AG08396 (cell line): Measurements from ENCODE around the gene SRP68.
A peak's percentile ranks its signal among the peaks of the same experiment; 100 is the strongest.

Source experiments
- DNase-seq: peaks from one replicate; pipeline ENCODE4 v3.0.0; 2012; ENCODE audit warnings: low spot score, mixed read lengths

The SRP68 gene

GRCh38 chr17:76072148-76072858, at the start of gene SRP68:
TSS of gene SRP68 (minus strand) at chr17:76072517. CDS start at chr17:76072491, 26 bp downstream.
- DNase-seq, result peak; percentile 99

- DNase-seq, result peak; percentile 44
Measured at GRCh38 chr17:76121932-76122430, 49.7 kb upstream of the SRP68 start.

DNA sequence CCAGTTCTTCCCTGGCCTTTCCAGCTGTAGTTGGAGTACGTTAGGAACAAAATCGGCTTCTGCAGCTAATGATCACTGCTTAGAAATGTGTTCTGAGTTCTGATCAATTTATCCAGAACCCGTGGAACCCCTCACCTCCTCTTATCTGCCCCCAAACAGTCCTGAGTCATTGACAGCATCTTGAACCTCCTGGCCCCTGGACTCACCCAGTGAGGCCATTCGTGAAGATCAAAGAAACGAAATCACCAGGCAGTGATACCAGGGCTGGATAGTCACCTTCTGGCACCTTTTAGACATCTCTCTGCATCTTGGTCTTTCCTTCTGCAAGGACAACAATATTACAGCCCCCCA, 48.3 kb upstream of the SRP68 start:
- DNase-seq, result peak; percentile 7

GRCh38 chr17:76119409-76120371, 47.4 kb upstream of the SRP68 start:
- no peak for DNase-seq

- DNase-seq, result no peak
Measured at GRCh38 chr17:76115138-76115754, 42.9 kb upstream of the SRP68 start.

DNA sequence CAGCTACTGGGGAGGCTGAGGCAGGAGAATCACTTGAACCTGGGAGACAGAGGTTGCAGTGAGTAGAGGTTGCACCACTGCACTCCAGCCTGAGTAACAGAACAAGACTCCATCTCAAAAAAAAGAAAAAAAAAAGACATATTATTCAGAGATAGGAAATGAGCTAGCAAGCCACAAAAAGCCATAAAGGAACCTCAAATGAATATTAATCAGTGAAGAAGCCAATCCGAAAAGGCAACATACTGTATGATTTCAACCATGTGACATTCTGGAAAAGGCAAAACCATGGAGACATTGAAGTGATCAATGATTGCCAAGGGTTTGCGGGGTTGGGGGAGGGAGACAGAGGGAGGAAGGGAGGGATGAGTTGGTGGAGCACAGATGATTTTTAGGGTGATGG, 39.6 kb upstream of the SRP68 start:
- no peak for DNase-seq

GRCh38 chr17:76107509-76107908, 35.2 kb upstream of the SRP68 start:
- no peak for DNase-seq

DNA sequence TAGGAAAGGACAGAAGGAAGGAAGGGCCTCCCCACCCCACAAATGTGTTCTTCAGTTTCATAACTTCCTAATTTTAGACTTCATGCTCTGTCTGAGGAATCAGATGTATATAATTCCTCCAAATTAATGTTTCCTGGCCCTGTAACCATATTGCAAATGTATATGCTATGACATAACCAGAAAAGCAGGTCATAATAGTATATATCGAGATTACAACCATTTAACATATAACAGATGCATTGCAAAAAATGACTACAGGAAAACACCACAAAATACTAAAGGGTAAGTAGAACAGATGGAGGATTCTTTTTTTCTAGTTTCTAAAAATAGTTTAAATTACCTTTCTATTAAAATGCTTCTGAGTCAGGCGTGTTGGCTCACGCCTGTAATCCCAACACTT, 34.4 kb upstream of the SRP68 start:
- DNase-seq, result no peak

GRCh38 chr17:76104896-76105231, 32.5 kb upstream of the SRP68 start:
- DNase-seq, result no peak

- DNase-seq, result no peak
Measured at GRCh38 chr17:76104140-76104895, 32.0 kb upstream of the SRP68 start.

DNA sequence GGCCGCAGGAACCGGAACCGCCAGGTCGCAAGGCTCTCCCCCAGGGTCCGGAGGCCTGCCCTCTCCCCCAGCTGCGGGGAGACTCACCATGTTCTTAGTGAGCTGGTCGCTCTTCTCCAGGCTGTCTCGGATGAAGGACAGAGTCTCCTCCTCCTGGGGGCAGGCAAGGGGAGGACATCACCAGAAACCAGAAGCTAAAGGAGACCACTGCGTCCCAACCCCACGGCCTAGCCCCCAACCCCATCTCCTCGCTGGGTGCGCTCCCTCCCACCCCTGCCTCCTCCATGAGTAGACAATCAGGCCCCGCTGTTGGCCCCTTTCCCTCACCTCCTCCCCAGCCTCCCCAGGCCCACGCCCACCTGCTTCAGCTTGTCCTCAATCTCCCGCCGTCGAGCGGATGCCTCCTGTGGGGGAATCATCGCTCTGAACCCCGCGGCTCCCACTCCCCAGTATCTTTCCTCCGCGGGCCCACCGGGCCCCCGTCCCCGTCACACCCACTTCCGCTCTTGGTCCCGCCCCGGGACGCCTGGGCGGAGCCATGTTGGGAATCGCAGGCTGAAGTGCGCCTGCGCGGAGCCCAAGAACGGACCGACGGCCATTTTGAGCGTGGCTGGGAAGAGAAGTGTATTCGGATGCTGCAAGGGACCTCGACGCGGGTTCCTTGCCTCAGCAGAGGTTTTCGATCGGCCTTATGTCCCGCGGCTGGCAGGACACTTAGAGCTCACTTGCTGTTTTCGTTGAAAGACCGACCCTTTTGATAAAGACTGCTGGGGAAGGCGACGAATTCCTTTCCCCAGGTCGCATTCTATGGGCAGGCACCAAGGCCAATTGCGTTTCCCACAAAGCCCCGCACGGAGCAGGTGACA, 31.2 kb upstream of the SRP68 start, which contains the start of gene EXOC7:
Gene EXOC7 (minus strand): TSS at position 514 of the 866 bp plus-strand sequence. CDS start 95 bp downstream, at position 419.
- DNase-seq, result peak; percentile 99

DNA sequence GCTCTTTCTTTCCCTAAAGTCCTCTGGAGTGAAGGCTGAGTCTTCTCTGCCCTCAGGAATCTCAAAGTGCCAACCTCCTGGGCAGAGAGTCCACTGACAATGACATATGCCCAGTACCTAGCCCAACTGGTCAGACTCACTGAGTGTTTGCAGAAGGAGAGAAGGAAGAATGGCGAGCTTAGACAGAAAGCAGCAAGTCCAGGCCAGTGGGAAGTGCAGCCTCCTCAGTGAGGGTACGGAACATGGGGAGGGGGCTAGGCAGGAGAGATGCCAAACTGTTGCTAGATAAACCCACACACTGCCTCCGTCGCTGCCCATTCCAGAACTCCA, 30.6 kb upstream of the SRP68 start:
- no peak for DNase-seq

DNA sequence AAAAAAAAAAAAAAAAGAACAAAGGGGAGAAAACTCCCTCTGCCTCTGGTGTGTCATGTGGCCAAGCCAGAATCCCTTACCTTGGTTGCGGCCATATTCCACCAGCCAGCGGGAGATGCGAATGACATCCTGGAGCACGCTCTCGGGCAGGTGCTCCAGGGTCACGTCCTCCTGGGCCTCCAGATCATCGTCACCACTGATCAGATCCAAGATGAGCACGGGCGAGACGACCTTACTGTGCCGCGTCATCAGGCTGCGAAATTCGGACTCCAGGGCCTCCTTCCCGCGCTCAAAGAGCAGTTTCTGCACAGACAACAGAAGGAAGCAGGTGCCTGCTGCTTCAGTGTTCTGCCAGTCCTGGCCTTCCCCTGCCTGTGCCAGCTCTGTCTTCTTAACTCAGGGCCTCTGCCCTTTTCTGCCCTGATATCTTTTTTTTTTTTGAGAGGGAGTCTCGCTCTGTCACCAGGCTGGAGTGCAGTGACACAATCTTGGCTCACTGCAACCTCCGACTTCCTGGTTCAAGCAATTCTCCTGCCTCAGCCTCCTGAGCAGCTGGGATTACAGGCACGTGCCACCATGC, 25.5 kb upstream of the SRP68 start:
- DNase-seq, result no peak

DNA sequence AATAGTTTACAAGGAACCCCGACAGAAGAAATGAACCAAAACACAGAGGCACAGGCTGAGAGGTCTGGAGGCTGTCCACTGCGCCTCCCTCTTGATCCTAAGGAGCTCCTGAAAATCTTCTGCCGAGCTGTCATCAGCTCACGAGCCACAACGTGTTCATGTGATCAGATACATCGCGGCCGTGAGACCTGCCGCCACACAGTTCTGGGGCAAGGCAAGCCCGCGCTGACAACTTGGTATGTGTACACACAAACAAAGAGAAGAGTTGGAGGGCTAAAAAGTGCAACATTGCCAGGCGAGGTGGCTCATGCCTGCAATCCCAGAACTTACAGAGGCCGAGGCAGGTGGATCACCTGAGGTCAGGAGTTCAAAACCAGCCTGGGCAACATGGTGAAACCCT, 23.6 kb upstream of the SRP68 start:
- DNase-seq, result no peak

GRCh38 chr17:76094046-76094445, 21.7 kb upstream of the SRP68 start:
- no peak for DNase-seq

- DNase-seq, result no peak
Measured at GRCh38 chr17:76092526-76093413, 20.5 kb upstream of the SRP68 start.

DNA sequence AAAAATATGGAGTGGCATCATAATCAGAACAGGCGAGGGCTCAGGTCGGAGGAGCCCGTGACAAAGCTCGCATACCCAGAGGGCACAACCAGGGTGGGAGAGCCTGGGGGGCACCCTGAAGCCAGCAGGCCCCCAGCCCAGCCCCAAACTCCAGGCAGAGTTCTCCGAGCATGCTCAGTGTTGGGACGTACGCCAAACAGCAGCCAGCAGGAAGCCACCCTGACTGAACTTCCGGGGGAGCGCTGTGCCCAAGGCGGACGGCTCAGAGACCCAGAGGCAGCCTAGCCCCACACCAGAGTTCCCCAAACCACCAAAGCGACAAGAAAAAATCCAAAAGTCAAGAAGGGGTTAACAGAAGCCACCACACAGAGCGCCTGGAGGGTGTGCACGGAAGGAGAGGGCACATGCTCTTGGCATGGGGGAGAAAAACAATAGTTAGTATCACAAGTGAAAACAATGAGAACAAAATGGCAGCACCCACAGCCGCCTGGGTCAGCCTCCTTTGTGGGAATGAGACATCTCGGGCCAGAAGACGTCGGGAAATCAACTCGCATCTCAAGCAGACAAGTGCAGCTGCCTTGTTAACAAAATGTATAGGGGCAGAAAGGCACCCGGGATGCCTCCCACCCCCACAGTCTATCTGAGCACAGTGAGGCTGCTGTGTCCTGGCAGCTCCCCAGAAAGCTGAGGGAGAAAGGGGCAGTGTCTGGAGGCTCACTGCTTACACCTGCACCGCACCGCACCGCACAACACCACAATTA, 19.4 kb upstream of the SRP68 start:
- DNase-seq, result no peak

DNA sequence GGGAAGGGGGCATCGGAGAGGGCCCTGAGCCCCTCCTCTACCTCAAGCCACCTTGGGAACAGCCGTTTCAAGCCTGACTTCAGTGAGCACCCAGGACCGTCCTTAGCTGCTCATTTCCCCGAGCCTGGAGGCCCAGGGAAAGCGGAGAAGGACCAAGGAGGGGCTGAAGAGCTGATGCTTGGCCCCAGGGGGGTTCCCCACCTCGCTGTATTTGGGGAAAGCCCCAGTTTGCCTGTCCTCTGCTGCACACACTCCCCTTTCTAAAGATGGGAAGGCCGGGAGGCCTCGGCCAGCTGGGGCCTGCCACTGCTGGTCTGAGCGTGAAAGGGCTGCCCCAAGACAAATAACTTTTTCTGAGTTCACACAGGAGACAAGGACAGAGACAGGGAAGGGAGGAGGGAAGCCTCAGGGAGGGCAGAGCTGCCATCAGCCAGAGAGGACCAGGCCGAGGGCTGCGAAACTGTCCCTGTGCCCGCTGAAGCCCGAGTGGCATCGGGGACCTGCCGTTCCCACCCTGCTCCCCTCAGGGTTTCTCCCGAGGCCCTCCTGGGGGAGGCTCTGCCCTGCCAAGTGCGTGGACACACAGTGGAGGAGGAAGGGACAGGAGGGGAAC, 18.3 kb upstream of the SRP68 start:
- no peak for DNase-seq
